Keratinocyte (primary cell): ENCODE data around the gene MOGAT1. TPM values are rescaled to one million over a fixed set of nuclear protein-coding genes. Genes with fewer than 3 reads are reported as not detected.

Experiments used
- DNase-seq: peaks from one replicate; pipeline ENCODE4 v3.0.0-alpha.2; 2011; ENCODE audit warnings: low read depth, missing footprints, low spot score
- FAIRE-seq: peaks from 2 replicates; lab custom pipeline; 2011; peaks lifted over from hg19 to GRCh38; lab: Jason Lieb, UNC
- H2AFZ ChIP-seq: 2 replicates; pipeline ENCODE4 v1.6.0; 2012; ENCODE audit warnings: low read length, control low read depth, inconsistent platforms; ENCODE audit not compliant: control insufficient read depth
- H3K27ac ChIP-seq: 2 replicates; pipeline ENCODE4 v1.5.1; 2011; ENCODE audit warnings: low read length; ENCODE audit not compliant: control insufficient read depth, insufficient read depth
- H3K27me3 ChIP-seq: 3 replicates; pipeline ENCODE4 v1.6.0; 2011; ENCODE audit warnings: low read length; ENCODE audit not compliant: control insufficient read depth, insufficient read depth; ENCODE audit errors: extremely low read depth
- H3K36me3 ChIP-seq, 2 experiments: 2 replicates in 1 of 2; 3 replicates in 1 of 2; pipeline ENCODE4 v1.5.1; 2011; ENCODE audit warnings: low read length in 2 of 2, mild to moderate bottlenecking in 1 of 2; ENCODE audit not compliant: control insufficient read depth in 2 of 2, insufficient read depth in 2 of 2; ENCODE audit errors: extremely low read depth in 1 of 2
- H3K4me1 ChIP-seq: 3 replicates; pipeline ENCODE4 v1.5.1; 2011; ENCODE audit warnings: low read length; ENCODE audit not compliant: control insufficient read depth, insufficient read depth; ENCODE audit errors: extremely low read depth
- H3K4me2 ChIP-seq: 3 replicates; pipeline ENCODE4 v1.6.0; 2011; ENCODE audit warnings: low read depth, low read length; ENCODE audit not compliant: control insufficient read depth, insufficient read depth; ENCODE audit errors: extremely low read depth
- H3K4me3 ChIP-seq, 3 experiments: fragments of 200-600 bp in 1 of 3; sonication (generic) in 1 of 3; 2 replicates in 2 of 3; 3 replicates in 1 of 3; pipeline ENCODE4 v1.5.1; 2011 to 2016; ENCODE audit warnings: low read length in 3 of 3, mild to moderate bottlenecking in 3 of 3, control low read depth in 2 of 3, inconsistent platforms in 1 of 3, low read depth in 1 of 3, mixed read lengths in 1 of 3, mixed run types in 1 of 3, moderate library complexity in 1 of 3; ENCODE audit not compliant: control insufficient read depth in 2 of 3, insufficient read depth in 2 of 3; ENCODE audit errors: extremely low read depth in 1 of 3
- H3K79me2 ChIP-seq: 2 replicates; pipeline ENCODE4 v1.6.0; 2012; ENCODE audit warnings: low read length; ENCODE audit not compliant: control insufficient read depth, insufficient read depth
- H3K9ac ChIP-seq: 3 replicates; pipeline ENCODE4 v1.6.0; 2011; ENCODE audit warnings: low read length; ENCODE audit not compliant: control insufficient read depth, insufficient read depth; ENCODE audit errors: extremely low read depth
- H3K9me1 ChIP-seq: 3 replicates; pipeline ENCODE4 v1.6.0; 2011; ENCODE audit warnings: low read length; ENCODE audit not compliant: control insufficient read depth, insufficient read depth; ENCODE audit errors: extremely low read depth
- H3K9me3 ChIP-seq: 2 replicates; pipeline ENCODE4 v1.5.1; 2012; ENCODE audit warnings: low read depth, low read length; ENCODE audit not compliant: control insufficient read depth
- H4K20me1 ChIP-seq: 3 replicates; pipeline ENCODE4 v1.6.0; 2011; ENCODE audit warnings: low read length; ENCODE audit not compliant: control insufficient read depth, insufficient read depth; ENCODE audit errors: extremely low read depth
- EZH2 ChIP-seq: IDR thresholded peaks from one replicate; pipeline ENCODE4 v1.6.1; 2012; ENCODE audit warnings: inconsistent platforms, mild to moderate bottlenecking, low read length, moderate library complexity
- dilution Hi-C: fragments of 300-500 bp; cut with MboI; formaldehyde crosslinking; loops from one replicate; pipeline ENCODE4 v1.7.0; 2020; ENCODE audit warnings: low sequenced_read_pairs; ENCODE audit not compliant: extremely low pct_ligation_motif_present
- polyA plus RNA-seq, 5 experiments: library from polyadenylated mRNA; depleted of rRNA in 3 of 5; stranded (reverse) in 3 of 5; stranded (forward) in 1 of 5; unstranded in 1 of 5; fragments of >200 nt; gene quantifications; 1 replicate in 1 of 5; 2 replicates in 3 of 5; 3 replicates in 1 of 5; pipeline versions ENCODE4 v1.2.1 to v1.2.3, GENCODE V29; 2011 to 2012; ENCODE audit warnings: missing spikeins in 2 of 5, low read depth in 1 of 5, low replicate concordance in 1 of 5
- TF ChIP-seq, protein P1 (sequence below), 3 experiments: IDR thresholded peaks in 1 of 3; conservative IDR thresholded peaks in 1 of 3; optimal IDR thresholded peaks in 1 of 3; 2 replicates in 2 of 3; 3 replicates in 1 of 3; pipeline versions ENCODE3 to v1.5.1; 2011; ENCODE audit warnings: low read length in 3 of 3, mild to moderate bottlenecking in 3 of 3, moderate library complexity in 2 of 3, control low read depth in 1 of 3, inconsistent platforms in 1 of 3; ENCODE audit not compliant: insufficient read depth in 2 of 3; ENCODE audit errors: extremely low read depth in 1 of 3

The MOGAT1 gene
- polyA plus RNA-seq, 1 donor (not counting 4 experiments of a cell fraction or from before 2014, with no cell fraction given), result not detected

DNA sequence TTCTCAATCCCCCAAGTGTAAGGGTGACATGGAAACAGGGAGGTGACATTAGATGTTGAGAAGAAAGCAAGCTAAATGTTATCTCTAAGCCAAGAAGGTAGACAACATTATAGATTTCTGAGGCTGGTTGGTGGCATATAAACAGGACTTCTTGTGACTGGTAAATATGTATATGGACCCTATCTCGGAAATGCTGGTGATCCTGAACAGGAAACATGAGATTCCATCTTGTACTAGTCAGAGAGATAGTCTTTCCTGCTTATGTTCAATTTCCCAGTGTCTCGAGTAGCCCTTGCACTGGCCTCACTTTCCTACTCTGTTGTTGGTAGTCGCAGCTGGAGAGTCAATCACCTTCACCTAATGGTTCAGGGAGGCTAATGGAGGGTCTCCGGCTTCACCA lies 26.8 kb downstream of the MOGAT1 start:
- H3K4me1 ChIP-seq, result no peaks in the 10 kb centered on the region
- H3K4me3 ChIP-seq, result no peak overlapping the region
- TF ChIP-seq, protein P1, sequence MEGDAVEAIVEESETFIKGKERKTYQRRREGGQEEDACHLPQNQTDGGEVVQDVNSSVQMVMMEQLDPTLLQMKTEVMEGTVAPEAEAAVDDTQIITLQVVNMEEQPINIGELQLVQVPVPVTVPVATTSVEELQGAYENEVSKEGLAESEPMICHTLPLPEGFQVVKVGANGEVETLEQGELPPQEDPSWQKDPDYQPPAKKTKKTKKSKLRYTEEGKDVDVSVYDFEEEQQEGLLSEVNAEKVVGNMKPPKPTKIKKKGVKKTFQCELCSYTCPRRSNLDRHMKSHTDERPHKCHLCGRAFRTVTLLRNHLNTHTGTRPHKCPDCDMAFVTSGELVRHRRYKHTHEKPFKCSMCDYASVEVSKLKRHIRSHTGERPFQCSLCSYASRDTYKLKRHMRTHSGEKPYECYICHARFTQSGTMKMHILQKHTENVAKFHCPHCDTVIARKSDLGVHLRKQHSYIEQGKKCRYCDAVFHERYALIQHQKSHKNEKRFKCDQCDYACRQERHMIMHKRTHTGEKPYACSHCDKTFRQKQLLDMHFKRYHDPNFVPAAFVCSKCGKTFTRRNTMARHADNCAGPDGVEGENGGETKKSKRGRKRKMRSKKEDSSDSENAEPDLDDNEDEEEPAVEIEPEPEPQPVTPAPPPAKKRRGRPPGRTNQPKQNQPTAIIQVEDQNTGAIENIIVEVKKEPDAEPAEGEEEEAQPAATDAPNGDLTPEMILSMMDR (optimal IDR thresholded peaks at IDR 0.05 in 1 of 3, IDR thresholded peaks at IDR 0.05 in 1 of 3, conservative IDR thresholded peaks at IDR 0.05 in 1 of 3; ENCODE audit: extremely low read depth in 1 of 3, insufficient read depth in 2 of 3, low read length in 3 of 3), result no peak
- TF ChIP-seq EZH2, result no peak
- no peaks in the 10 kb centered on the region for H3K27me3 ChIP-seq
- FAIRE-seq (no peak), DNase-seq (no peak)
- H3K9me1 ChIP-seq, result no peaks in the 10 kb centered on the region
- no peak overlapping the region for H2AFZ ChIP-seq
- no peak overlapping the region for H3K27ac ChIP-seq
- no peak overlapping the region for H3K9ac ChIP-seq
- H3K9me3 ChIP-seq, result no peaks in the 10 kb centered on the region
- H3K36me3 ChIP-seq, result no peaks in the 10 kb centered on the region
- no peak overlapping the region for H3K4me2 ChIP-seq
- no peaks in the 10 kb centered on the region for H3K79me2 ChIP-seq
- no peaks in the 10 kb centered on the region for H4K20me1 ChIP-seq
- dilution Hi-C loops, result no loop called here

DNA sequence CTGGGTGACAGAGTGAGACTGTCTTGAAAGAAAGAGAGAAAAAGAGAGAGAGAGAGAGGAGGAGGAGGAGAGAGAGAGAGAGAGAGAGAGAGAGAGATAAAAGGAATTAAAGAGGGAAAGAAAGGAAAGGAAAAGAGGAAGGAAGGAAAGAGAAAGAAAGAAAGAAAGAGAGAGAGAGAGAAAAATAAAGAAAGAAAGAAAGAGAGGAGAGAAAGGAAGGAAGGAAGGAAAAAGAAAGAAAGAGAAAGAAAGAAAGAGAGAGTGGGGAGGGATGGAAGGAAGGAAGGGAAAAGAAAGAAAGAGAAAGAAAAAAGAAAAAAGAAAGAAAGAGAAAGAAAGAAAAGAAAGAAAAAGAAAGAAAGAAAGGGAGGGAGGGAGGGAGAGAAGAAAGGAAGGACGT lies 29.8 kb downstream of the MOGAT1 start:
- Histone ChIP-seq H3K79me2 (no peaks in the 10 kb centered on the region), H3K4me1 (no peaks in the 10 kb centered on the region), H3K9ac (no peak overlapping the region), H3K4me2 (no peak overlapping the region), H3K4me3 (no peak overlapping the region), H3K9me3 (no peaks in the 10 kb centered on the region), H2AFZ (no peak overlapping the region), H3K9me1 (no peaks in the 10 kb centered on the region), H4K20me1 (no peaks in the 10 kb centered on the region), H3K27me3 (no peaks in the 10 kb centered on the region), H3K27ac (no peak overlapping the region), H3K36me3 (no peaks in the 10 kb centered on the region)
- FAIRE-seq, result no peak
- no peak for TF ChIP-seq EZH2
- TF ChIP-seq, protein P1 (optimal IDR thresholded peaks at IDR 0.05 in 1 of 3, IDR thresholded peaks at IDR 0.05 in 1 of 3, conservative IDR thresholded peaks at IDR 0.05 in 1 of 3; ENCODE audit: extremely low read depth in 1 of 3, insufficient read depth in 2 of 3, low read length in 3 of 3), result no peak
- dilution Hi-C loops, result no loop called here
- DNase-seq, result no peak
